HG02840 (cell line): ENCODE measurements around the gene DGKH.
"Not testable (repeated sequence)": the region's sequence is repeated elsewhere in the genome, so short reads cannot be mapped to it uniquely, and the experiment has no call there.

ENCODE experiments used
- ATAC-seq: cut with Tn5 transposase; IDR thresholded peaks from one replicate; pipeline ENCODE4 v1.9.1; 2021; ENCODE audit warnings: mild to moderate bottlenecking, moderate library complexity, moderate number of reproducible peaks; ENCODE audit not compliant: unreplicated experiment, low FRiP score

The DGKH gene

DNA sequence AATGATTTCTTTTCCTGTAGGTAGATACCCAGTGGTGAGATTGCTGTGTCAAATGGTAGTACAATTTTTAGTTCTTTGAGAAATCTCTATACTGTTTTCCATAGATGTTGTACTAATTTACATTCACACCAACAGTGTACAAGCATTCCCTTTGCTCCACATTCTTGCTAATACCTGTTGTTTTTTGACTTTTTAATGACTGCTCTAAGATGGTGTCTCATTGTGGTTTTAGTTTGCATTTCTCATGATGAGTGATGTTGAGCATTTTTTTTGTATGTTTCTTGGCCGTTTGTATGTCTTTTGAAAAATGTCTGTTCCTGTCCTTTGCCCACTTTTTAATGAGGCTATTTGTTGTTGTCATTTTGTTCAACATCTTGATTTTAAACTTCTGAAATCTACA, 103.3 kb downstream of the DGKH start:
- ATAC-seq, result no peak

DNA sequence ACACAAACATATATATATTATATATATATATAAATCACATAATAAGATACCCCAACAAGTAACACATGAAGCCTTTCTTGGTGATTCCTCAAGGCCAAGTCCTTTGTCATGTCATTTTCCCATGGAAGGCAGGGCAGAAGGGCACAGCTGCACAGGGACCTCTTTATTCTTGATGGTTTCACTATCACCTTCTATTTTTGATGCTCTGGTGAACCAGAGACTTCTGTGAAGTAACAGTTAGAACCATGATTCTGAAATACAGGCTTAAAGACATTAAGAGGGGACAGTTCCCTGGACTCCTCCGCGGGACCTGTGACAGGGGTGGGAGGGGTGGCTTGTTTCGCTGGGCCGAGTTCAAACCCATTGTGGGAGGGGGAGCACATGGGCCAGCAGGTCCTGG, 104.0 kb downstream of the DGKH start:
- ATAC-seq, result no peak

DNA sequence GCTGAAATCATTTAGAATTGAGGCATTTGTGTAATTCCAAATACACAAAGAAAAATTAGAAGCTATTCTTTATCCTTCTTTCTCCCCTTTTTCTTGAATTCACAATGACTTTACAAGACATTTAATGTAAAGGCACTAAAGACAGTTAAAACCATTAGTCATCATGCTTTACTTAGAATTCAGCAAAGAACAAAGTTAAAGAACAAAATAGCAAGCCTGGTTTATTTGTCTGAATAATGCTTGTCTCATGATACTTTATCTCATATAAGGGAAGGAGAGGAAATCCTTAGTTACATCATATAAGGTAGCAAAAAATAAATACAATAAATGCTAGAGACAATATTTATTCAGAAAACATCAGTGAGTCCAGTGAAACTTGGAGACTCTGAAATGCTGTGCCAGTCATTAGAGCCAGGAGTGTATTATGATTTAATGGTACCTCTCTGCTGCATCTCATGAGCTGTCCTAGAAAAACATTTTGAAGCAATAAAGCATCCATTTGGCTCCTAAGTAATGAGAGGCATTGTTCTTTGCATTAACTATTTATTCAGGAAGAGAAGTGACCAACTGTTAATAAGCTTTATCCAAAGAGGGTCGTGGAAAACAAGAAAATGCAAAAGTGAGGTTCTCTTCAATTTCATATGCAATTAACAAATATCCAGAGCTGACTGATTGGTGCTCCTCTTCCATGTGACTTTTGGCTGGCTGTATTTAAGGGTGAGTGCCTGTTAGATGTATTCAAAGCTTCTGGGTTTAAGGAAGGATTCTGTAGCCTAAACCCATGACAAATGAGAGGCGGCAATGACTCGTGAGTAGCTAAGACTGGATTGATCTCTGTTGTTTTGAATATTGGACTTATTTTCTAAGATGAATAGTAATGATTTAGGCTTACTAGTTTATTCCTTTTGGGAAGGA, 105.0 kb downstream of the DGKH start:
- ATAC-seq, result no peak

DNA sequence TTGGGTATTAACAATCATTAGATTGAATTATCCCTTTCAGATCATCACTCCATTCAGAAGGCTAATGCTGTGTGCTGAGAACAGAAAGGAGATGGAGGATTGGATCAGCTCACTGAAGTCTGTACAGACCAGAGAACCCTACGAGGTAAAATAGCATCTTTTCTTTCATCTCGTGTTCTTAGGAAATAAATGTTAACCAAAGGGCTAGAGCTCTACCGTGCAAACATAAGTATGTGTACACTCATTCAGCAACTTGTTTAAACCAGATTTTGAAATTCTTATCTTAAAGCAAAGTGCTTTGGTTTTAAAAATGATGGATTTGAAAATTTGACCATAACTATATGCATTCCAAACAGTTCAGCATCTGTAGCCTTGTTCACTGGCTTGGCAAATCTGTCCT, 106.8 kb downstream of the DGKH start:
- ATAC-seq, result no peak

DNA sequence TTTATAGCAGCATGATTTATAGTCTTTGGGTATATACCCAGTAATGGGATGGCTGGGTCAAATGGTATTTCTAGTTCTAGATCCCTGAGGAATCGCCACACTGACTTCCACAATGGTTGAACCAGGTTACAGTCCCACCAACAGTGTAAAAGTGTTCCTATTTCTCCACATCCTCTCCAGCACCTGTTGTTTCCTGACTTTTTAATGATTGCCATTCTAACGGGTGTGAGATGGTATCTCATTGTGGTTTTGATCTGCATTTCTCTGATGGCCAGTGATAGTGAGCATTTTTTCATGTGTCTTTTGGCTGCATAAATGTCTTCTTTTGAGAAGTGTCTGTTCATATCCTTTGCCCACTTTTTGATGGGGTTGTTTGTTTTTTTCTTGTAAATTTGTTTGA, 114.9 kb downstream of the DGKH start:
- ATAC-seq, result not testable (repeated sequence)

DNA sequence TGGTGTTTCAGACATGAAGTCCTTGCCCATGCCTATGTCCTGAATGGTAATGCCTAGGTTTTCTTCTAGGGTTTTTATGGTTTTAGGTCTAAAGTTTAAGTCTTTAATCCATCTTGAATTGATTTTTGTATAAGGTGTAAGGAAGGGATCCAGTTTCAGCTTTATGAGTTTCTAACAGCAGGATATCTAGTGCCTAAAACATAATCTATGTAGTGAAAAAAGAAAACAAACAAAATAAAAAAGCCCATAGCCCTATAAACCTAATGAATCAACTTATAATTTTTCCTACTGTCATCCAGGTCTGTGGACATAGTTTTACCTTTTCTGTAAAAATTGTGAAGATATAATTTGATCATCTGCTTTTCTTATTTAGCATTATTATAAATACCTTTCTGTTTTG, 115.5 kb downstream of the DGKH start:
- ATAC-seq, result not testable (repeated sequence)

DNA sequence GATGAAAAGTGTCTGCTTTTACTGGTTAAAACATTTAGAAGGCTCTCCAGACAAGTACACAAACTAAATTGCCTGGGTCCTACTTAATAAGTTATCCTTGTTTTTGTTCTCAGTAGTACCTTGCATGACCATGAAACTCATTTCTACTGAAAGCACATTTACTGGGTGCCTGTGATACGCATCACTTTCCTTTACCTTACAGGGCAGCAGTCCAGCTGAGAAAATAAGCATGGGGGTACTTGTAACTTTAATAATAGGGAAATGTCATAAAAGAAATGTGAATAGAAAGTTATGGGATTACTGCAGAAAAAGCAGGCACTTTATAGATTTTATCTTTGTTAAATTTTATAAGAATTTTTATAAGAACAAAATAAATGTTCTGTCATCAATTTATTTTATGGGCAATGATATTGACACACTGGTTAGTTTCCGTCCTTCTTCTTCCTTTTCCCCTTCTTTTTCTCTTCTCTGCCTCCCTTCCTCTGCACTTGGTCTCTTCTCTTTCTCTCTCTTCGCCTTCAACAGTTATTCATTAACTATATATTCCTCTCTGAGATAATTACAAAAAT, 116.2 kb downstream of the DGKH start:
- ATAC-seq, result no peak

DNA sequence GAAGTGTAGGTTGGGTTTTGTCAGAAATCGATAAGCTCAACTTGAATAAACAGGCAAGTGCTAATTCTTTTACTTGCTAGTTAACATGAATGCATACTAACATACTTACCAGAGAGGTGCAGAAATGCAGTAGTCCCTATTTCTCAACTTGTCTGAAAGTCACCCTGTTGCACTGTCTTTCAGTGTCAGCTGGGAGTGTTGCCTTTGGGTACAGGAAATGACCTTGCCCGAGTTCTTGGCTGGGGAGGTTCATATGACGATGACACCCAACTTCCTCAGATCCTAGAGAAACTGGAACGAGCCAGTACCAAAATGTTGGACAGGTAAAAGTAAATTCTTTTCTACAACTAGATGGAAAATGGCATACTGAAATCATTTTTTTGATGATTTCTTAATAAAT, 120.0 kb downstream of the DGKH start:
- no peak for ATAC-seq

DNA sequence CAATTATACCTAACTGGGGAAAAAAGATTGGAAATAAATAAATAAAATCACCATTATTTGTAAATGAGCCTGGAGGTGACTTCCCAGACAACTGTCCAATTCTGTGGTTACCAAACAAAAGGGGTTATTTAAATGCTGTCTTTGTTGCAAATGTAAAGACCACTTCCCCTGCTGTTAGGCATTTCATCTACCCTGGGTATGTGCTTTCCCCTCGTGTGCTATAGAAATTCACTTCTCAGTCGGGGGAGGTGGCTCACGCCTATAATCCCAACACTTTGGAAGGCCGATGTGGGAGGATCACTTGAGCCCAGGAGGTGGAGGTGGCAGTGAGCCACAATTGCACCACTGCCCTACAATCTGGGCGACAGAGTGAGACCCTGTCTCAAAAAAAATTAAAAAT, 121.6 kb downstream of the DGKH start:
- ATAC-seq, result no peak

DNA sequence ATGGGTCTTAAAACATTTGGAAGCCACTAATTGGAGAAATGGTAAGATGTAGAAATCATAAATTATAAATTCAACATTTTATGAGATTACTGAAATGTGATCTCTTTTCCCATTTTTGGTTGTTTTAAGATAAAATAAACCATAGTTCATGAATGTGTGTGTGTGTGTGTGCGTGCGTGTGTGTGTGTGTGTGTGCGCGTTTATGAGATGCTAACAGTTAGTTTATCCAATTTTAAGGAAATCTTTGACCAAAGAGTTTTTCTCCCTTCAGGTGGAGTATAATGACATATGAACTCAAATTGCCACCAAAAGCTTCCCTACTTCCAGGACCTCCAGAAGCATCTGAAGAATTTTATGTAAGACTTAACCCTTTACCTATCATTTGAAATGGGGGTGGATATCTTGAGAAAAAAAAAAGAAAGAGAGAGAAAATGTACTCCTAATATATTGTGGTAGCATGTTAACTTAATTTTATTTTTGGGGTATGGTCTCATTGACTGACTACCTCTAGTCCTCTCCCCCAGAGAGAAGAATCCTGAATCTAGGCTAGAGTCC, 125.4 kb downstream of the DGKH start:
- ATAC-seq, result no peak

DNA sequence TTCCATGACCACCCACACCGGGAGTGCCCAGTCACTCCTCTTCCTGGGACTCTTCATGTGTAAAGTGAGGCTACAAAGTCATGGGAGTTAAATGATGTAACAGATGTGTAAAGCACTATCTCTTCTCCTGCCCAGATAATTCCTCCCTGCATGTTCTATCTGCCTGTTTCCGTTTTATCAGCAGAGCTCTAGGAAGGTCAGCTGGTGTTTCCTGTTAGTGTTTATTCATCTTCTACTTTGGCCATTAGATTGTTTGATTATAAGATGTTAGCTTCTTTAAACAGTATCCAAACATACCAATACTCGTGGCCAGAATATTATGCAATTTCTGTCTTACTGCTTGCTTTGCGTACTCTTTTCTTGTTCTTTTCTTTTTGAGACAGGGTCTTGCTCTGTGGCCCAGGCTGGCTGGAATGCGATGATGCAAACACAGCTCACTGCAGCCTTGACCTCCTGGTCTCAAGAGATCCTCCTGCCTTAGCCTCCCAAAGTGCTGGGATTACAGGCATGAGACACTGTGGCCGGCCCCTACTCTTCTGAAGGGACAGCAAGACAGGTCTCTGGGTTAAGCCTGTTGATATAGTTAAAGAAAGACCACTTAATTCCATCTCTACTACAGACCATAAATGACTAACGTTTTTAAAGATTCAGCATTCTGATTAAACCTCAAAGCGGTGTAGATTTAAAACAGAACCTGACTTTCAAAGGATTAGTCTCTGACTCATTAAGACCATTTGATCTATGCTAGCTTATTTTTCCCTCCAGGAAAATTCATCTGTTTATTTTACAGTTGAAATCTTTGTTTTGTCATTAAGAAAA, 126.1 kb downstream of the DGKH start:
- no peak for ATAC-seq

DNA sequence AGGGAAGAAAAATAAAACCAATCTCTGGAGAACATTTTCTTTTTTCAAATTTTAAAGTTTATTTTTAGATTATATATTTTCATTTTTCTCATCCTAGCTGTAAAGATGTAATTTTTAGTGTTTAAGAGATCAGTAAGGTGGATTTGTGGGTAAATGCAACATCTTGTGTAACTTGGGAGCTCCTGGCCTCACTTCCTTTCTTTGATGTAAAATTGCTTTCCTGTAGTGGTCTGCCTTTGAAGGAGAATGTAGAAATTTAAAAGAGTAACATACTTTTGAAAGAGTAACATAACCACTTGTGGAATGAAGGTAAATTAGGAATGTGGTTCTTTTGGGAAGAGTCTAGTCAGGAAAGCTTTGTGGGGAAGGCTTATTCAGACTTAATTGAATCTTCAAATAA, 127.8 kb downstream of the DGKH start:
- no peak for ATAC-seq

DNA sequence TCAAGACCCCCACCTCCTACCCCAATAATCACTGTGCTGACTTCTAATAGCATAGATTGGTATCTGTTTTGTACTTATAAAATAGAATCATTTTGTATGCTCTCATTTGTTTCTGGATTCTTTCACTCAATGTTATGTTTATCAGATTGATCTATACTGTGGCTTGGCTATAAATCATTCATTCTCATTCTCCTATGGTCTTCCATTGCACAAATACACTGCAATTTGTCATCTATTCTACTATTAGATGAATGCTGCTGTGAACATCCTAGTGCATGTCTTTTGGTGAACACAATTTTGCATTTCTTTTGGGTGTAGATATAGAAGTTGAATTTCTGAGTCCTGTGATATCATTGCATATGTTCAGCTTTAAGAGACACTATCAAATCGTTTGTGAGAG, 128.7 kb downstream of the DGKH start:
- no peak for ATAC-seq

DNA sequence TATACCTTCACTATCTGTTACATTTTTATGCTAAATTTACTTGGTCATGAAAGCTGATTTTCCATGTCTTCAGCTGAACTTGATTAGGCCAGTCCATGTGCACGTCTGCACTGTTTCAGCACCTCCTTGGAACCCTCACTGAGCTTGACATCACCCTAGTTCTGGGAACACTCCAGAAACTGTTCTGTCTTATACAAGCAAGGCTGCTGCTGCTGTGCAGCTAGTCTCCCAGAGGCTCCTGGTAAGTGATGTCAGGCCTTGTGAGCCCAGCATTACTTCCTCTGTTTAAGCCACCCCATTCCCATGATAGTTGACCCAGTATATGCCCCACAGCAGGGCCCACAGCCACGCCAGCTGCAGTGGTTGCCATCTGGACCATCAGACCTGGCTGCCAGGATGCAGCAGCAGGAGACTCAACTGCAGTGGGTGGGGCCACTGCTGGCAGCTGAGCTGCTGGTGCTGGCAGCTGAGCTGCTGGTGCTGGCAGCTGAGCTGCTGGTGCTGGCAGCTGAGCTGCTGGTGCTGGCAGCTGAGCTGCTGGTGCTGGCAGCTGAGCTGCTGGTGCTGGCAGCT, 133.0 kb downstream of the DGKH start:
- ATAC-seq, result no peak

DNA sequence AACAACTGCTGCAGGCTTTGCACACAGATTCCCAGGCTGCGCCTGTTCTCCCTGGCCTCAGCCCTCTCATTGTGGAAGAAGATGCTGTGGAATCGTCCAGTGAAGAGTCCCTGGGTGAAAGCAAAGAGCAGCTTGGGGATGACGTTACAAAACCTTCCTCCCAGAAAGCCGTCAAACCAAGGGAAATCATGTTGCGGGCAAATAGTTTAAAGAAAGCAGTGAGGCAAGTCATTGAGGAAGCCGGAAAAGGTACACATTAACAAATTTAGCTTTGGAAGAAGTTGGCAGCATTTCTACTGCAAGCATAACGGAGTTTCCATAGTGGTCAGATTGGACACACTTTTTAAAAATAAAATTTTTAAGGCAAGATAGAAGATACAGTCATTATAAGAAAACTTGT, 140.6 kb downstream of the DGKH start:
- ATAC-seq, result no peak

DNA sequence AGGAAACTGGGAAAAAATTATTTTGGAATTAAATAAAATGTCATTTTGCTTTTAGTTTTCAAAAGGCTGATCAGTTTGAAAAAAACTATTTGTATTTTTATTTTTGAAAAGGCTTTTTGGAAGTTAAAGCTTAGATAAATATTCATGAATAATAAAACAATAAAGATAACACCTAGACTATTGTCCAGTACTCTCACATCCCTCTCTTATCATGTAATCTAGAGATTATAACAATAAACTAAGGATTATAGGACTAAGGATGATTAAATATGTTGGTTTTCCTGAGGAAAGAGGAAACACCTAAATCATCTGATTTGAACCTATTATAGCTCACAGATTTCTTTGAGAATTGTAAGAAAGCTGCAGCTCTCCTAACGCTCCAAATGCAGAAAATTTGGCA, 142.1 kb downstream of the DGKH start:
- no peak for ATAC-seq

DNA sequence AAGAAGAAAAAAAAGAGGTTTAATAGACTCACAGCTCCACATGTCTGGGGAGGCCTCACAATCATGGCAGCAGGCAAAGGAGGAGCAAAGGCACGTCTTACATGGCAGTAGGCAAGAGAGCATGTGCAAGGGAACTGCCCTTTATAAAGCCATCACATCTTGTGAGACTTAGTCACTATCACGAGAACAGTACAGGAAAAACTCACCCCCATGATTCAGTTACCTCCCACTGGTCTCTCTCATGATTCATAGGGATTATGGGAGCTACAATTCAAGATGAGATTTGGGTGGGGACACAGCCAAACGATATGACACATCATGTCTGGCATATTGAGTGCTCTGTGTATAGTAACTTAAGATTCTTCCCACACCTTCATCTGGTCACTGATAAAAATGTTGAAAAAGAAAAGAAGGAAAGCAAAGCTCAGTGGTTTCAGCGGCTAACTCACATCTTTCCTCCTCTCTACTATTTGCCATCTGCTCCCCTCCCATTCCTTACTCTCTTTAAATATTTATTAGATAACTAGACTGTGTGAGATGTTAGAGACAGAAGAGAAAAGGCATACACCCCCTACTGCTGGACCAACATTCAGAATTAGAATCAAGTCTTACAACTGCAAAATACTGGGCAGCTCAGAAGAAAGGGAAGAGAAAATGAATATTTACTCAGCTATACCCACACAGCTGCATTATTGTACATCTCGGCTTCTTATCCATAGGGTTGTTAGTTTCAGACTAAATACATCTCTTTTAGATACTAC, 163.4 kb downstream of the DGKH start:
- ATAC-seq, result no peak

DNA sequence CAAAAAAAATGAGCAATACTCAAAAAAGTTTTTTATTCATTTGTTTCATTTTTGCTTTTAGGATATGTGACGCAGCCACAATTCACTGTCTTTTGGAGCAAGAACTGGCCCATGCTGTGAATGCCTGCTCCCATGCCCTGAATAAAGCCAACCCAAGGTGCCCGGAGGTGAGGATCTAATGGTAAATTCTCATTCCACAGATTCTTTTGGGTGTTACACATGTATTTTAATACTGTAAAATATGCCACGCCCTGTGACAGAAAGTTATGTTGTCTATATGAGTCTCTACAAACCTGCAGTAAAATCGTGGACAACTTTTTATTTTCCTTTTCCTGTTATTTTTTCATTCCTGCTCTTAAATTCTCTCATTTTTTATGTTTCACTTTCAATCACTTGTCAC, 166.0 kb downstream of the DGKH start:
- no peak for ATAC-seq

DNA sequence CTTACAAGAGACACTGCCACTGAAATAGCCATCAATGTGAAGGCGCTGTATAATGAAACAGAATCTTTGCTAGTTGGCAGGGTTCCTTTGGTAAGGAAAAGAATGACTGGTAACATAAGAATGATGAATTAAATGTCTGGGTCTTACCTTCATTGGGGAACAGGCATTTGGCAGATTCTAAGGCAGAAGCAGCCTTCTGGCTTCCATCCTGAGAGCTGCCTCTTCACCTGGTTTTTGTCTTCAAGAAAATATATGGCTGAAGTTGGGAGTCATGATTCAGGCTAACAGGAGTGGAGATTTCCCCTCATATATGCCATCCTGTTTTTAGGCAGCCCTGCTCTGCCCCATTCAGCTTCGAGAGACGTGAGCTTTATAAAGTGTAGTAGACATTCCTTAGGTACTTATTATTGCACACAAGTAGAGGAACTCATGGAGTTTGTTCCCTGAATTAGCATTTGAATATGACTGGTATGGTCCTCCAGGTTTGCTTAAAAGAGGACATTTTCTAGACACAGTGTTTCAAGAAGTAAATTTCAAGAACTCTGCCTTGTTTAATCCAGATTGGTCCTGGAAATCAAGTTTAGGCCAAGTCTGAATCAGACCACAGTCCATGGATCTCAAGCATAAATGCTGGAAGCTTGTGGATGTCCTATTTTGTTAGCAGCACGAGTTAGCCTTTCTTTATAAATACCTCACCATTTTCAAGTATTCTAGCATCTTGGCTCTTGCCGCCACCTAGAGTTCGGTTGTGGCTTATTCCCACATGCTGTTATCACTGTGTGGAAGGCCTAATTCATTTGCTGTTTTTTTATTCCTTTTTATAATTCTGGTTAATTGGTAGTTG, 167.4 kb downstream of the DGKH start:
- no peak for ATAC-seq
